ENCODE measurements around the gene NPEPL1.

NPEPL1 gene

DNA sequence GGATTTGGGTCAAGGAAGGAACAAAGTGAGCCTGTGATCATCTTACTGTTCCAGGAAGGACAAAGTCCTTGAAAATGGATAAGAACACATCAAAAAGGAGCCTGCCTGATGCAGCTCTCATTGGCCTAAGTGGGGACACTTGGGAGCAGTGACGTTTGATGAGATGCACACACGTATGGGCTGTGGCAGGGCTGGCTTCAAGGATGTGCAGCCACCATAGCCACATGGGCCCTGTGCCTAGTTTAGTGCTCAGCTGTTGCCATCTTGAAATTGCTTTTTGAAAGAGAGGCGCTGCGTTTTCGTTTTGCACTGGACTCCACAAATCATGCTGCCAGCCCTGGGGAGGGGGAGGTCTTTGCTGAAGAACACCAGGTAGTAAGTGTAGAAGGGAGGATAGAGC is 6.6 kb upstream of the NPEPL1 start:
- TF ChIP-seq, protein P1, sequence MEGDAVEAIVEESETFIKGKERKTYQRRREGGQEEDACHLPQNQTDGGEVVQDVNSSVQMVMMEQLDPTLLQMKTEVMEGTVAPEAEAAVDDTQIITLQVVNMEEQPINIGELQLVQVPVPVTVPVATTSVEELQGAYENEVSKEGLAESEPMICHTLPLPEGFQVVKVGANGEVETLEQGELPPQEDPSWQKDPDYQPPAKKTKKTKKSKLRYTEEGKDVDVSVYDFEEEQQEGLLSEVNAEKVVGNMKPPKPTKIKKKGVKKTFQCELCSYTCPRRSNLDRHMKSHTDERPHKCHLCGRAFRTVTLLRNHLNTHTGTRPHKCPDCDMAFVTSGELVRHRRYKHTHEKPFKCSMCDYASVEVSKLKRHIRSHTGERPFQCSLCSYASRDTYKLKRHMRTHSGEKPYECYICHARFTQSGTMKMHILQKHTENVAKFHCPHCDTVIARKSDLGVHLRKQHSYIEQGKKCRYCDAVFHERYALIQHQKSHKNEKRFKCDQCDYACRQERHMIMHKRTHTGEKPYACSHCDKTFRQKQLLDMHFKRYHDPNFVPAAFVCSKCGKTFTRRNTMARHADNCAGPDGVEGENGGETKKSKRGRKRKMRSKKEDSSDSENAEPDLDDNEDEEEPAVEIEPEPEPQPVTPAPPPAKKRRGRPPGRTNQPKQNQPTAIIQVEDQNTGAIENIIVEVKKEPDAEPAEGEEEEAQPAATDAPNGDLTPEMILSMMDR (IDR thresholded peaks at IDR 0.05; ENCODE audit: insufficient read depth, missing control alignments): no peak
- FAIRE-seq (no peak), DNase-seq (ENCODE audit: insufficient read length, low spot score) (no peak)

DNA sequence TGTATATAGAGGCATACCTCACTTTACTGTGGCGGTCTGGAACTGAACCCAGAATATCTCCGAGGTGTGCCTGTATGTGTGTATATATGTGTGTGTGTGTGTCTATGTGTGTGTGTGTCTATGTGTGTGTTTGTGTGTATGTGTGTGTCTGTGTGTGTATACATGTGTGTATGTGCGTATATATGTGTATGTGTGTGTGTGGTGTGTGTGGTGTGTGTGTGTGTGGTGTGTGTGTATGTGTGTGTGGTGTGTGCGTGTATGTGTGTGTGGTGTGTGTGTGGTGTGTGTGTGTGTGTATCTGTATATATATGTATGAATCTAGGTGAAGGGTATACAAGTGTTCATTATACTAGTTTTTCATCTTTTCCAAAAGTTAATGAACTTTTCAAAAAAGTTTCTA is 4.2 kb upstream of the NPEPL1 start:
- TF ChIP-seq, protein P1 (IDR thresholded peaks at IDR 0.05; ENCODE audit: insufficient read depth, missing control alignments): no peak
- no peak for FAIRE-seq
- no peak for DNase-seq (ENCODE audit: insufficient read length, low spot score)

DNA sequence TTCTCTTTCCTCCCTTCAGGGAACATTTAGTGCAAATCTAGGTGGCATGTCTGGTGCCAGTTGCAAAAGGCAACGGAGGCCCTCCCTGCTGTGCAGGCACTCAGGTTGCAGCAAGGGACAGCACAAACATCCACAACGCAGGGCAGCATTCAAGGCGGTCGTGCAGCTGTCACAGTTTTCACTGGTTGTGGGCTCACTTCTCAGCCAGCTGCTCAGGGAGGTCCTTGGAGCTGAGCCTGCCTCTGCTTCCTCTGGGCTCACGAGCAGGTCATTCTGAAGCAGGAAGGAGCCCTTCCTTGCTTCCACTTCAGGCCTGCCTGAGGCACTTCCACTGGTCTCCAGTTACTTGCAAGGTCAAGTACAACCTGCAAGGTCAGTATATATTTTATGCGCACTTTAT is 3.8 kb upstream of the NPEPL1 start:
- TF ChIP-seq, protein P1 (IDR thresholded peaks at IDR 0.05; ENCODE audit: insufficient read depth, missing control alignments): no peak
- no peak for FAIRE-seq
- DNase-seq (ENCODE audit: insufficient read length, low spot score): no peak

DNA sequence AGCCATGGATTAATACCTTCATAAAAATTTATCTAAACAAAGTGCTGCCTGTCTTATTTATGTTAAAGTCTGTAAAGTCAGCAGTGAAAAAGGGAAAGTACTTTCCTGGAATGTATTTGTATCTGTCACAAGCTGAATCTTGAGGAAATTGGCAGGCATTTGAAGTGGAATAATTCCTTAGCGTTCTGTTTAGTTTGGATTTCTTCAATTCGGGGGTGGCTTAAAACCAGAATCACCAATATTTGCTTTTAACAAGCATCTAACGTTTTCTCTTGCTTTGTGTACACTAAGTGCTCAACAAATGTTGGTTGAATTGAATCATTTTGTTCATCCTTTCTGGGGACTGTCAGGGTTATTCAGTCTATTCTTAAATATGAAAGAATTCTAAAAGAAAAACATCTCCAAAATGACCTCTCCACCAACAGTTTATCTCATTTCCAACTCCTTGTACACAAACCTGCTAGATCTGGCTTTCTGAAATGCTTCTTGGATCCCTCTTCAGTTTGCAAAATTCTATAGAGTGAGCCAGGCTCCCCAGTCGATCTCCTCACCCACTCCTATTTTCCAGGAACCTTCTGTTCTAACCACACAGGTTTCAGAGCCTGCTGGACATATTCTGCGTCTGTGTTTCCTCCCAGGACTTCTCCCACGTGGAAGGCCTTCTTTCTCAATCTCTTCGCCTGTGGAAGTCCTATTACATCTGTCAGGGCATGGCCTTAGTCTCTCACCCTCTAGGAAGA is 2.0 kb upstream of the NPEPL1 start:
- no peak for DNase-seq (ENCODE audit: insufficient read length, low spot score)
- FAIRE-seq: no peak
- TF ChIP-seq, protein P1 (IDR thresholded peaks at IDR 0.05; ENCODE audit: insufficient read depth, missing control alignments): no peak

DNA sequence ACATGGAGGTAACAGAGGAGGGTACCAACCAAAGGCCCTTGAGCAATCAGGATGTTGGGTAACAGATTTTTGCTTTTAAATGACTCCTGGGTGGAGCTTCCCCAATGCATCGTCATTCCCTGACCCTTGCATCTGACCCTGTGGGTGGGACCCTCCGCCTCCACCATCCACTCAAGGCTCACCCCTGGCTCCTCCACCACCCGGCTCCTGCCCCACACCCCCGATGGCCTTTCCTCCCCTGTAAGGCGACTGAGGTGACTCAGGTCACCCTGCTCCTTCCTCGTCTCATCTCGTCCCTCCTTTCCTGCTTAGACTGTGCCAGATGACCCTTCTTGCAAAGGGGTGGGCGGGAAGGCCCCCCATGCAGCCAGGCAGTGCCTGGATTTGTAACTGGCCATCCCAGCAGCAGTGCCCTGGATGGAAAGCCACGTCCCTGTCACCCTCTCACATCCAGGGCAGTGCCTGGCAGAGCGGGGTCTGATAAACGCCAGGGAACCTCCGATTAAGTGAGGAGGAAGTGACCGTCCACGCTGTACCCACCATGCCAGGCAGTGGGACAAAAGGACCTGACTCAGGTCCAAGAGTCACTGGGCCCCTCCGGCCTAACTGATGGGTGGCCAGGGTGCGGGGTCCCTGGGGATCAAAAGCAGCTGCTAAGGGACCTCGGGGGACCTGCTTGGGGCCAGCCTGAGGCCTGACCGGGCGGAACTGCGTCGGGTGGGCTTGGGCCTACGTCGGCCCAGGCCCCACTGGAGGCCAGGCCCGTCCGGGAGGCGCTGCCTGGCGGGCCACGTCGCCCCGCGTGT is 624 bp upstream of the NPEPL1 start:
- TF ChIP-seq, protein P1 (IDR thresholded peaks at IDR 0.05; ENCODE audit: insufficient read depth, missing control alignments): no peak
- no peak for FAIRE-seq
- no peak for DNase-seq (ENCODE audit: insufficient read length, low spot score)

DNA sequence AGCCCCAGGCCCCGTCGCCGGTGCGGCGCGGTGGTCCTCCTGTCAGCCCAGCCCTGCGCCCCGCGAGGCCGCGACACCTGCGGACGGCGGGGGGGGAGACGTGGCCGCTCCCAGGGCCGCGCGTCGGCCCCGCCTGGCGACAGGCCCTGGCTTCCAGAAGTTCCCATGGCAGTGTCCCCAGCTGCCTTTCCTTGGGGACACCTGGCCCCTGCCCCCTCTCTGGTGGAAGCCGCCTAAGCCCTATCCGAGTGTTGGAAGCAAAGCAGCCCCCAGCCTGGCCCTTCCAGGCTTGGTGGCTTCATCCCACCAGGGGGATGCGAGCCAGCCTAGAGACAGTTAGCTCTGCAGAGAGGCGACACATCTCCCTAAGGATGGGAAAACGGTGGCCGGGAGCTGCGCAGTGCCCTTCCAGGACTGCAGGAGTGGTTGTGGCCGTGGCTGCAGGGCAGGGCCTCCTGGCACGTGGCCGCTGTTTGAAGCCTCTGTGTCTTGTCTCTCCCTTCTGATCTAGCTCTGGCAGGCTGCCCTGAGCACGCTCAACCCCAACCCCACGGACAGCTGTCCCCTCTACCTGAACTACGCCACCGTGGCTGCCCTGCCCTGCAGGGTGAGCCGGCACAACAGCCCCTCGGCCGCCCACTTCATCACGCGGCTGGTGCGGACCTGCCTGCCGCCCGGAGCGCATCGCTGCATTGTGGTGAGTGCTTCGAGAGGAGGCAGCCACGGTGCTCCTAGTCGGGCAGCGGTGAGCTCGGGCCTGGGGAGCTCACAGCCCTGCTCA is 816 bp downstream of the NPEPL1 start:
- FAIRE-seq: no peak
- DNase-seq (ENCODE audit: insufficient read length, low spot score): no peak
- TF ChIP-seq, protein P1 (IDR thresholded peaks at IDR 0.05; ENCODE audit: insufficient read depth, missing control alignments): no peak

All from D721Med (cell line).